ENCODE data around the gene RNF39.
"Not testable (repeated sequence)": the region's sequence is repeated elsewhere in the genome, so short reads cannot be mapped to it uniquely, and the experiment has no call there.

RNF39 gene

GRCh38 chr6:30060606-30061091, 14.9 kb downstream of the RNF39 start:
- peak; percentile 63 for DNase-seq

DNA sequence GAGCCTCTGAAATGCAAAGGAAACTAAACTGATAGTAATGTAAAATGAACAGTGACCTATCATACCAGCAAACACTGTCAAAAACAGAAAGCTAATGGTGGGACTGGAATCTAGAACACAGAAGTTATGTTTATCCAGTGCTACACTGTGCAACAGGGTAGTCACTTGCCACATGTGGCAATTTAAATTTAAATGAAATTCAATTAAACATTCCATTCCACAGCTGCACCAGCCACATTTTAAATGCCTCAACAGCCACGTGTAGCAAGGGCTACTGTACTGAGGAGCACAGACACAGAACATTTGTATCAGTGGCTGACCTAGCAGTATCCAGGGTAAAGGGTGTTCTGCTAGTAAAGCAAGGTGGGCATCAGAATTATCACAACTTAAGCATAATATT, 20.1 kb downstream of the RNF39 start:
- DNase-seq: no peak

- no peak for DNase-seq
These were observed 21.9 kb downstream of the RNF39 start for GRCh38 chr6:30053682-30054081.

GRCh38 chr6:30047220-30047619, 28.3 kb downstream of the RNF39 start:
- DNase-seq: peak; percentile 35

GRCh38 chr6:30044630-30045029, 30.9 kb downstream of the RNF39 start:
- no peak for DNase-seq

- DNase-seq: no peak
These were observed 31.8 kb downstream of the RNF39 start for GRCh38 chr6:30043744-30044143.

DNA sequence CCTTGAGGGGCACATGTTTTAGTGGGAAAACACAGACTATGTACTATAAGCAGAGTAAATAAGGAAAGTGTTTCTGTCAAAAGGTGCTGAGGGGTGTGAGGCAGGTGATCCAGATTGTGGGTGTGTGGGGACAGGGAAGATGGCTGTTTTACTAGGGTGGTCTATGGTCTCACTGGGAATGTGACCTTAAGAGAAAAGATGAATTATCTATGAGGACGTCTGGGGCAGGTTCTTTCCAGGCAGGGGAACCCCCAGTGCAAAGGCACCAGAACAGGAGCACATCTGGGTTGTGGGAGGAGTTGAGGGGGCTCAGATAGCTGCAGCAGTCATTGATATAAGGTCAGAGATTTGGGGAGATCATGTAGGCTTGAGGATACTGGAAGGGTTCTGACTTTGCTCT, 32.7 kb downstream of the RNF39 start:
- DNase-seq: no peak

DNA sequence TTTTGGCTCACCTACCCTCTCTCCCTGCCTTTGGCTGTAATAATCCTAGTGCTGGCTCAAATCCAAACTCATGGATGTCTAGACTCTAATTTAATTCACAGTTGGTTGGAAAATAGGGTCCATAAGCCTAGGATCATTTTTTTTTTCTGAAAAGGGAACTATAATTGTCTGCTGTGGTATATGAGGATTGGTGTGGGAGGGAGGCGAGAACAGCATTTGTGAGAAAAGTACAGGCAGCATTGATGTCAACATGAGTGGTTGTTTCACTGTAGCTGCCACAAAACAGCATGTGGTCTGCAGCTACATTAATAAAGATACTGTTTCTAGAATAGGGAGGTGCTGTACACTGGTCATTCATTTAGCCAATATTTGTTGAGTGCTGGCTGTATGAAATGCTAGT, 33.1 kb downstream of the RNF39 start:
- DNase-seq: no peak

- DNase-seq: no peak
These were observed 33.7 kb downstream of the RNF39 start for GRCh38 chr6:30041821-30042220.

DNA sequence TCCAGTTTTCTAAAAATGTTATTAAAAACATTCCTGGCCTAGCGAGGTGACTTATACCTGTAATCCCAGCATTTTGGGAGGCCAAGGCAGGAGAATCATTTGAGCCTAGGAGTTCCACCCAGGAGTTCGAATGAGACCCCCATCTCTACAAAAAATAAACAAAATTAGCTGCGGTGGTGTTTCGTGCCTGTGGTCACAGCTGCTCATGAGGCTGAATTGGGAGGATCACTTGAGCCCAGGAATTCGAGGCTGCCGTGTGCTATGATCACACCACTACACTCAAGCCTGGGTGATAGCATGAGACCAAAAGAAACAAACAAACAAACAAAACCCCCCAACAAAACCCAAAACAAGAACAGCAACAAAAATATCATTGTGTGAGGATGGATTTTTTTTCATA, 34.3 kb downstream of the RNF39 start:
- DNase-seq: no peak

DNA sequence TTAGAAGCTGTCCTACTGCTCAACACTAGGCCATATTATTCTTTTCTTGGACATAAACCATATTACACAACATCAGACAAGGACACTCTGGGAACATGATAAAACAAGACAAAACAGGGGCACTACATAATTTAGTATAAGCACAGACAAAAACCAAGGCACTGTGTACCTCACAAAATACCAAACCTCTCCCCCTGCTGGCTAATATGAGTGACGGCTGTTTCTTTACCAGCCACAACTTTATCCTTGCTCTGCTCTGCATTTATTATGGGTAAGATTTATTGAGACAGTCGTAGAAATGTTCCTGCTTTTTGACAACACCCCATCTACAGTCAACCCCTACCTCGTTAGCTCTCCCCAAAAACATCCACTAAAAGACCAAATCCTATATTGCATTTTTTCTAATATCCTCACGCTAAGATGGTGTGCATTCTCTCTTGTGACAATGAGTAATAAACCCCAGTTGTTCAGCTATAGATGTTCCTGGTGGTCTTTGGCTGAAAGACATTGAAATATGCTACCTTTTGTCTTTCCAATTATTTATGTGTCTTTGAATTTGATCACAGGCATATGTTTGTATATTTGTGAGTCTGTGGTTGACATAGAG, 38.3 kb downstream of the RNF39 start:
- DNase-seq: peak; percentile 62

- DNase-seq: peak; percentile 6
These were observed 39.8 kb downstream of the RNF39 start for GRCh38 chr6:30035784-30036183.

GRCh38 chr6:30033440-30033839, 42.1 kb downstream of the RNF39 start:
- DNase-seq: peak; percentile 41

GRCh38 chr6:30031381-30031780, 44.2 kb downstream of the RNF39 start:
- no peak for DNase-seq

GRCh38 chr6:30029588-30029987, 46.0 kb downstream of the RNF39 start:
- no peak for DNase-seq

GRCh38 chr6:30025186-30025585, 50.4 kb downstream of the RNF39 start:
- no peak for DNase-seq

DNA sequence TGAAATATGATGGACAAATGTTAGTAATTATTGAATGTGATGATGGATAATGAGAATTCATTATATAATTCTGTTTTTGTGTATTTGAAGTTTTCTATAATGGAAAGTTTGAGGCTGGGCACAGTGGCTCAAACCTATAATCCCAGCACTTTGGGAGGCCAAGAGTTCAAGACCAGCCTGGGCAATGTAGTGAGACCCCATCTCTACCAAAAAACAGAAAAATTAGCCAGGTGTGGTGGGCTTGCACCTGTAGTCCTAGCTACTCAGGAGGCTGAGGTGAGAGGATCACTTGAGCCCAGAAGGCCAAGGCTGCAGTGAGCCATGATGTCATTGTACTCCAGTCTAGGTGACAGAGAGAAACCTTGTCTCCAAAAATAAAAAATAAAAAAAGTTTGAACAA, 52.9 kb downstream of the RNF39 start:
- DNase-seq: not testable (repeated sequence)

GRCh38 chr6:30022189-30022588, 53.4 kb downstream of the RNF39 start:
- DNase-seq: no peak

- DNase-seq: no peak
These were observed 54.9 kb downstream of the RNF39 start for GRCh38 chr6:30020626-30021025.

All from hematopoietic multipotent progenitor cell treated with erythropoietin and hydrocortisone succinate and interleukin-3 and kit ligand, for 4 days (in vitro differentiated cells).